ENCODE results near the gene BSG.

- TF ChIP-seq CTCF (IDR thresholded peaks at IDR 0.05) (no peak), POLR2AphosphoS5 (IDR thresholded peaks at IDR 0.05; ENCODE audit: low read depth, low read length) (no peak), SIN3A (IDR thresholded peaks at IDR 0.05; ENCODE audit: borderline replicate concordance, insufficient read depth, low read depth, low read length) (no peak), REST (IDR thresholded peaks at IDR 0.05; ENCODE audit: insufficient read depth in 1 of 2, low read depth in 2 of 2, low read length in 1 of 2) (no peak)
Observed at GRCh38 chr19:533364-534058, 38.9 kb upstream of the BSG start.
